GM10248 (cell line): ENCODE measurements around the gene CAMKK2.

Source experiments
- CTCF ChIA-PET: fragments of 300-600 bp; sonication (Branson Sonifier 250); formaldehyde crosslinking; extraction: SDS; loops from one replicate; lab custom pipeline; 2021; ENCODE audit warnings: antibody characterized with exemption; lab: Yijun Ruan, JAX
- POLR2A ChIA-PET: fragments of 350-650 bp; sonication (Branson Sonifier 250); formaldehyde crosslinking; extraction: SDS; loops from one replicate; lab custom pipeline; 2020; ENCODE audit warnings: antibody characterized with exemption; lab: Yijun Ruan, JAX
- DNase-seq: peaks from one replicate; pipeline ENCODE4 v3.0.0; 2012; ENCODE audit errors: extremely low spot score
- TF ChIP-seq, protein P1 (sequence below): IDR thresholded peaks from 2 replicates; pipeline ENCODE4 v1.5.1; 2012; ENCODE audit warnings: mild to moderate bottlenecking, low read depth; ENCODE audit errors: extremely low read depth, missing control alignments, control extremely low read depth

CAMKK2 gene

DNA sequence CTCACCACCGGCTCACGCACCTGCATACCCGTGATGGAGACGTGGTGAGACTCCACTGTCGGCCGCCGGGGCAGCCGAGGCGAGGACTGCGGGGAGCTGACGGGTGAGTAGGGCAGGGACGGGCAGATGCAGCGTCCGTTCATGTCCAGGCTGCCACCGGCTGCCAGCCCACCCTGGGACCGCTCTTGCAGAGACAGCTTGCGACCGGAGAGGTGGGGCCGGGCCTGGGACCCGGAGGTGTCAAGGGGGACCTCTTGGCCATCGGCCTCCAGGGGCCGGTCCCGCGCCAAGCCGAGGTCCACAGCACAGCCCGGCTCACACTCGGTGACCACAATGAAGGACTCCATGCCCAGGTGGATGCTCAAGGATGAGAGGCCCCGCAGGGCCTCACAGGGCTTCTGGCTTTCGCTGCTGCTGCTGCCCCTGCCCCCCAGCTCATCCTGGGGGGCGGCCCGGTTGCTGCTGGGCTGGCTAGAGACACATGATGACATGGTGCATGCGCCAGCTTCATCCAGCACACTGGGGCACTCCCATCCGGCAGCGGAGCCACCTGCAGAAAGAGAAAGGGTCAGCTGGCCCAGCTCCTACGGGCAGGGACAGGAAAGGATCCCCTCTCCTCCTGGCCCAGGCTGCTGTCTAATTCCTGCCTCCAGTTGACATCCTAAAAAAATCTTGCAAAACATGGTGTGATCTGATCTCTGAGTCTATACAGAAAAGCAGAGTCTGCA lies 22.3 kb downstream of the CAMKK2 start:
- ChIA-PET CTCF (no interaction called here), POLR2A (no interaction called here)
- DNase-seq: no peak
- TF ChIP-seq, protein P1, sequence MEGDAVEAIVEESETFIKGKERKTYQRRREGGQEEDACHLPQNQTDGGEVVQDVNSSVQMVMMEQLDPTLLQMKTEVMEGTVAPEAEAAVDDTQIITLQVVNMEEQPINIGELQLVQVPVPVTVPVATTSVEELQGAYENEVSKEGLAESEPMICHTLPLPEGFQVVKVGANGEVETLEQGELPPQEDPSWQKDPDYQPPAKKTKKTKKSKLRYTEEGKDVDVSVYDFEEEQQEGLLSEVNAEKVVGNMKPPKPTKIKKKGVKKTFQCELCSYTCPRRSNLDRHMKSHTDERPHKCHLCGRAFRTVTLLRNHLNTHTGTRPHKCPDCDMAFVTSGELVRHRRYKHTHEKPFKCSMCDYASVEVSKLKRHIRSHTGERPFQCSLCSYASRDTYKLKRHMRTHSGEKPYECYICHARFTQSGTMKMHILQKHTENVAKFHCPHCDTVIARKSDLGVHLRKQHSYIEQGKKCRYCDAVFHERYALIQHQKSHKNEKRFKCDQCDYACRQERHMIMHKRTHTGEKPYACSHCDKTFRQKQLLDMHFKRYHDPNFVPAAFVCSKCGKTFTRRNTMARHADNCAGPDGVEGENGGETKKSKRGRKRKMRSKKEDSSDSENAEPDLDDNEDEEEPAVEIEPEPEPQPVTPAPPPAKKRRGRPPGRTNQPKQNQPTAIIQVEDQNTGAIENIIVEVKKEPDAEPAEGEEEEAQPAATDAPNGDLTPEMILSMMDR: no peak

DNA sequence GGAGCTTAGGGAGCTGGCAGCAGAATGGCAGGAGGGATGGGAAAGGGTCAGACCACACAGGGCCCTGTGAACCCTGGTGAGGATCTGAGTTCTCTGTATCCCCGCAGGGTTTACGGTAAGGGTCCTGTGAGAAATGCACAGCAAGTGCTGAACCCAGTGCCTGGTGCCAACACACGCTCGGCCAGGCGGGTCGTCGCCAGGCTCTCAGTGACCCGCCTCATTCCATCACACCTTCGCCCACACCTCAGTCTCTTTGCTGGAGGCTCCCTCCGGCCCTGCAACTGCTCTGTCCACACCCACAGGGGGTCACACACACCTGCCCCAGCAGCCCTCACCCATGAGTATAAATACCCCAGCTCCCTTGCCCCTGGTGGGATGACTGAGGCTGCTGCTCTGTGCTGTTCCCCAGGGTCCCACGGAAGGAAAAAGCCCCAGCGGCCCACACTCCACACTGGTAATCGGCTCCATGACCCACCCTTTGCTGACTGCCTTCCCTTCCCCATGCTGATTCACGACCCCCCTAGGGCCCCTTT lies 23.1 kb downstream of the CAMKK2 start:
- TF ChIP-seq, protein P1: no peak
- ChIA-PET POLR2A (no interaction called here), CTCF (interaction anchor here (1.6 kb wide), 1 partner anchor 10 kb away, joined by 5 read pairs; no protein-coding TSS in a partner anchor)
- DNase-seq: no peak

- DNase-seq: no peak
- ChIA-PET POLR2A (no interaction called here), CTCF (no interaction called here)
- TF ChIP-seq, protein P1: no peak
Measured at GRCh38 chr12:121267822-121268221, 28.7 kb downstream of the CAMKK2 start.

GRCh38 chr12:121264951-121265515 lies 31.5 kb downstream of the CAMKK2 start:
- CTCF ChIA-PET: interaction anchor here (0.8 kb wide), 1 partner anchor 16 kb away, joined by 3 read pairs; no protein-coding TSS in a partner anchor
- TF ChIP-seq, protein P1: no peak
- POLR2A ChIA-PET: no interaction called here
- DNase-seq: no peak

- no peak for DNase-seq
- ChIA-PET POLR2A (interaction anchor here (0.5 kb wide), 1 partner anchor 33 kb away, joined by 3 read pairs; no protein-coding TSS in a partner anchor), CTCF (interaction anchor here (1.4 kb wide), 1 partner anchor 9 kb away, joined by 5 read pairs; no protein-coding TSS in a partner anchor)
- TF ChIP-seq, protein P1: no peak
Measured at GRCh38 chr12:121264135-121264534, 32.4 kb downstream of the CAMKK2 start.

- ChIA-PET POLR2A (interaction anchor here (0.5 kb wide), 1 partner anchor 34 kb away, joined by 3 read pairs; no protein-coding TSS in a partner anchor), CTCF (interaction anchor here (1.4 kb wide), 1 partner anchor 9 kb away, joined by 5 read pairs; no protein-coding TSS in a partner anchor)
- TF ChIP-seq, protein P1: no peak
- no peak for DNase-seq
Measured at GRCh38 chr12:121263206-121263935, 33.1 kb downstream of the CAMKK2 start.
